Activated T-cell treated with anti-CD3 and anti-CD28 coated beads for 48 hours (primary cell): ENCODE data around the gene TAS2R19.

ENCODE experiments used
- DNase-seq: peaks from one replicate; pipeline ENCODE4 v3.0.0-alpha.2; 2020; ENCODE audit warnings: low read depth

Gene TAS2R19

GRCh38 chr12:10989107-10989506 is 33.3 kb downstream of the TAS2R19 start:
- no peak for DNase-seq

GRCh38 chr12:10986812-10987211 is 35.6 kb downstream of the TAS2R19 start, which contains the start of gene TAS2R50:
Gene TAS2R50, minus strand, starts transcription at chr12:10986912. Its CDS starts 52 bp downstream, at chr12:10986860.
- no peak for DNase-seq

- no peak for DNase-seq
These were observed 40.2 kb downstream of the TAS2R19 start for GRCh38 chr12:10982244-10982643.

- no peak for DNase-seq
These were observed 47.5 kb downstream of the TAS2R19 start for GRCh38 chr12:10974965-10975364.
